ENCODE measurements around the gene CHP1. TPM values are rescaled to one million over a fixed set of nuclear protein-coding genes. Genes with fewer than 3 reads are reported as not detected.
"Not testable (repeated sequence)": the region's sequence is repeated elsewhere in the genome, so short reads cannot be mapped to it uniquely, and the experiment has no call there.

Gene CHP1
- total RNA-seq, 2 donors from 2014 or later, result 165 to 247 TPM

DNA sequence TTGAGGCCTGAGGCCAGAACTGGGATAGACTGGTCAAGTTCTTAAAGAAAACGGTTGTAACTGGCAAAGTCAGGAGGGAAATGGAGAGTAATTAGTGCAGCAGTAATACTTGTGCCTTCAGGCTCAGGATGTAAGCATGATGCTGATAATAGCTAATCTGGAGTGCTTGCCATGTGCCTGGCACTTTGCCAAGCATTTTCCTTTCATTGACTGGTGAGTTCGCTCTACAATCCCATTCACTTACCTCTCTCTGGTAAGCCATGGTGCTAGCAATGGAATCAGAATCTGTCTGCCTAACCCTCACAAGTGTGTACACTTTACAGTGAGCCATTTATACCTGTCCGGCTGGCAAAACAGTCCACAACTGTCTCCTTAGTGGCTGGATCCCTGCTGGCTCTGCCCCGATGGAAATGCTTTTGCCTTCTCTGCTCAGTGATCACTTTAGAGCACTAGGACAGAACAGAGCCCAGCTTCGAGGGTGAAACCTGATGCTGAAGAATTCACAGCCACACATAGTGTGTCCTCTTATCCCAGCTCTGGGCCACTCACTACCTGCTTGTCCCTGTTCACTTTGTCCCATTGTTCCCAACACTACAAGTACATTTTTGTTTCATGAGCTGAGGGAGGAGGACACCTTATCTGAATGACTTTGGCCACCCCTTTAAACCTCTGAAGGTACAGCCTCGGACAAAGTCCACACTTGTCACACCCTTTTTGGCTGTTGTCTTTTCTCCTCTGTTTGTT is 10.3 kb downstream of the CHP1 start:
- DNase-seq (ENCODE audit: low spot score), result no peak
- Histone ChIP-seq H3K36me3 (peaks cover 18% of the 10 kb centered on the region), H3K27ac (peak overlapping the region; percentile 35 to 49), H3K27me3 (no peaks in the 10 kb centered on the region), H3K4me3 (no peak overlapping the region), H3K4me1 (peaks cover 0 to 11% of the 10 kb centered on the region in 2 donors), H3K9me3 (no peaks in the 10 kb centered on the region)
- TF ChIP-seq, protein P1, sequence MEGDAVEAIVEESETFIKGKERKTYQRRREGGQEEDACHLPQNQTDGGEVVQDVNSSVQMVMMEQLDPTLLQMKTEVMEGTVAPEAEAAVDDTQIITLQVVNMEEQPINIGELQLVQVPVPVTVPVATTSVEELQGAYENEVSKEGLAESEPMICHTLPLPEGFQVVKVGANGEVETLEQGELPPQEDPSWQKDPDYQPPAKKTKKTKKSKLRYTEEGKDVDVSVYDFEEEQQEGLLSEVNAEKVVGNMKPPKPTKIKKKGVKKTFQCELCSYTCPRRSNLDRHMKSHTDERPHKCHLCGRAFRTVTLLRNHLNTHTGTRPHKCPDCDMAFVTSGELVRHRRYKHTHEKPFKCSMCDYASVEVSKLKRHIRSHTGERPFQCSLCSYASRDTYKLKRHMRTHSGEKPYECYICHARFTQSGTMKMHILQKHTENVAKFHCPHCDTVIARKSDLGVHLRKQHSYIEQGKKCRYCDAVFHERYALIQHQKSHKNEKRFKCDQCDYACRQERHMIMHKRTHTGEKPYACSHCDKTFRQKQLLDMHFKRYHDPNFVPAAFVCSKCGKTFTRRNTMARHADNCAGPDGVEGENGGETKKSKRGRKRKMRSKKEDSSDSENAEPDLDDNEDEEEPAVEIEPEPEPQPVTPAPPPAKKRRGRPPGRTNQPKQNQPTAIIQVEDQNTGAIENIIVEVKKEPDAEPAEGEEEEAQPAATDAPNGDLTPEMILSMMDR (IDR thresholded peaks at IDR 0.05), result no peak

DNA sequence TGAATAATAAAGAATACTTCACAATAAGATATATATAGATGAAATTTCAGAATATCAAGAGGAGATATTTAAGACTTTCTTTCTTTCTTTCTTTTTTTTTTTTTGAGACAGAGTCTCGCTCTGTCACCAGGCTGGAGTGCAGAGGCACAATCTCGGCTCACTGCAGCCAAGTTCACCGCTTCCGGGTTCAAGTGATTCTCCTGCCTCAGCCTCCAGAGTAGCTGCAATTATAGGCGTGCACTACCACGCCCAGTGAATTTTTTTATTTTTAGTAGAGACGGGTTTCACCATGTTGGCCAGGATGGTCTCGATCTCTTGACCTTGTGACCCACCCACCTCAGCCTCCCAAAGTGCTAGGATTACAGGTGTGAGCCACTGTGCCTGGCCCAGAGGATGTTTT is 19.7 kb downstream of the CHP1 start:
- peak overlapping the region in 1 of 2 donors; percentile 64 for H3K27ac ChIP-seq
- H3K4me1 ChIP-seq; H3K9me3 ChIP-seq; H3K27me3 ChIP-seq; DNase-seq (ENCODE audit: low spot score); H3K36me3 ChIP-seq; H3K4me3 ChIP-seq: not testable (repeated sequence)

DNA sequence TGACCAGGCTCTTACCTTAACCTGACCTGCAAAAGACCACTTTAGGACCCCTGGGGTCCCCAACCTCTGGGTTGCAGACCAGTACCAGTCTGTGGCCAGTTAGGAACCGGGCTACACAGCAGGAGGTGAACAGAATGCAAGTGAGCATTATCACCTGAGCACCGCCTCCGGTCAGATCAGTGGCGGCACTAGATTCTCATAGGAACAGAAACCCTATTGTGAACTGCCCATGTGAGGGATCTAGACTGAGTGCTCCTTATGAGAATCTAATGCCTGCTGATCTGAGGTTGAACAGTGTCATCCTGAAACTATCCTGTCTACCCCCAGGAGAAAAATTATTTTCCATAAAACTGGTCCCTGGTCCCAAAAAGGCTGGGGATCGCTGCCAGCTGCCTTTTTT is 20.3 kb downstream of the CHP1 start:
- no peak for DNase-seq (ENCODE audit: low spot score)
- Histone ChIP-seq H3K4me3 (no peak overlapping the region), H3K9me3 (no peaks in the 10 kb centered on the region), H3K36me3 (peaks cover 8% of the 10 kb centered on the region), H3K4me1 (peaks cover 0 to 8% of the 10 kb centered on the region in 2 donors), H3K27ac (peak overlapping the region in 1 of 2 donors; percentile 64), H3K27me3 (no peaks in the 10 kb centered on the region)
- TF ChIP-seq, protein P1 (IDR thresholded peaks at IDR 0.05), result no peak

DNA sequence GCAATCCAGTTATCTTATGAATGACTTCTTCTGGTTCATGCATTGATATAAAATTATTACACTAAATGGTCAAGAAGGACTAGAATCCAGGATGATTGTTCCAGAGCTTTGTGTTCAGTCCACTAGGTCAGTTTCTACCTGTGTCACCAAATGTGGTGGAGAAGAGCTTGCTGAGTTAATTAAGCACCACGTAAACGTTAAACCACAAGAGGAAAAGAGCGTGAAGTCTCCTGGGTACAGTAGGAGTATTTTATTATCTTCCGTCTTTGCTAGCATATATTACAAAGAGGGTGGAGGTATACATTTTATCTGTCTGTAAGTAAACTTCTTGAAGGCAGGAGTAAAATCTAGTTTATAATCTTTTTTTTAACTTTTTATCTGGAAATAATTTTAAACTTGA is 23.5 kb downstream of the CHP1 start:
- Histone ChIP-seq H3K27me3 (no peaks in the 10 kb centered on the region), H3K9me3 (no peaks in the 10 kb centered on the region), H3K27ac (no peak overlapping the region), H3K36me3 (peaks cover 5% of the 10 kb centered on the region), H3K4me3 (no peak overlapping the region), H3K4me1 (peaks cover 0 to 22% of the 10 kb centered on the region in 2 donors)
- TF ChIP-seq, protein P1 (IDR thresholded peaks at IDR 0.05), result no peak
- DNase-seq (ENCODE audit: low spot score), result no peak

DNA sequence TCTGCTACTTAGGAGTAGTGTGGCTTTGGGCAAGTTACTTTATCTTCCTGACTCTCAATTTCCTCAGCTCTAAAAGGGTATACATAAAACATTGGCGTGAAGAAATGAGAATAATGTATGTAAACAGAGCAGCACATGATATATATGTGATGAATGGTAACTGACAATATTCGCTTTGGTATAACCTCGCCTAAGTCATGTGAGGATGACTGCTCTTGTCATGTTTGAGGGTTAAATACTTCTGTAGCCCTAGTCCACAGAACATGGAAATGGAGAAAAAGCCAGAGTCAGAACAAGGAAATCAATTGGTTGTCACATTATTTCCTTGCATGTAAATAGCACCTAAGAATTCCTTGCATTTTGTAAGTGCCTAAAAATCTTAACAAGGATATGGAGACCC is 25.0 kb downstream of the CHP1 start:
- peaks cover 5% of the 10 kb centered on the region for H3K36me3 ChIP-seq
- TF ChIP-seq, protein P1 (IDR thresholded peaks at IDR 0.05), result no peak
- peak overlapping the region in 1 of 2 donors; percentile 11 for H3K27ac ChIP-seq
- no peak overlapping the region for H3K4me3 ChIP-seq
- H3K4me1 ChIP-seq, result peaks cover 0 to 21% of the 10 kb centered on the region in 2 donors
- H3K9me3 ChIP-seq, result no peaks in the 10 kb centered on the region
- no peaks in the 10 kb centered on the region for H3K27me3 ChIP-seq
- no peak for DNase-seq (ENCODE audit: low spot score)

DNA sequence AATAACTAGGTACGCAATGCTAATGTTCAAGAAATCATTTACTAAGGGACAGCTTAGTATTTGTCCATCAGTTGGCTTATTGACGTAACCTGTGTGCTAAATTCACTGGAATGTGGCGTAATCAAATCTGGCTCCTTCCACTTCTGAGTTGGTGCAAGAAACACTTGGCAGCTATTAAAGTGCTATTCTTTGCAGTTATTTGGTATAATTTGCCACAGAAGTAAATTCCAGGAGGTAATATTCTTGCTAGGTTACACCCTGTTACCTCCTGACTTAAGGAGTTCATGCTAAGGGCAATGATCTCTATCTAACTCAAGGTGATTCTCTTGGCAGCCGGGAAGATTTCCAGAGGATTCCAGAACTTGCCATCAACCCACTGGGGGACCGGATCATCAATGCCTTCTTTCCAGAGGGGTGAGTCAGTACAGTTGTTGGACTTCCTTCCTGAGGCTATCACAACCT is 25.5 kb downstream of the CHP1 start:
- H3K36me3 ChIP-seq, result peaks cover 5% of the 10 kb centered on the region
- H3K4me1 ChIP-seq, result peaks cover 0 to 21% of the 10 kb centered on the region in 2 donors
- H3K27ac ChIP-seq, result peak overlapping the region in 1 of 2 donors; percentile 11
- H3K4me3 ChIP-seq, result no peak overlapping the region
- TF ChIP-seq, protein P1 (IDR thresholded peaks at IDR 0.05), result no peak
- H3K9me3 ChIP-seq, result no peaks in the 10 kb centered on the region
- no peaks in the 10 kb centered on the region for H3K27me3 ChIP-seq
- no peak for DNase-seq (ENCODE audit: low spot score)
